NK-92 treated with Interleukin-12 subunit alpha and Interleukin-12 subunit beta, amount 100 ng/mL, for 24 hours (cell line): ENCODE measurements around the gene CYTH3.

ENCODE experiments used
- DNase-seq: peaks from one replicate; lab custom pipeline; 2025; lab: John Stamatoyannopoulos, UW

Gene CYTH3

DNA sequence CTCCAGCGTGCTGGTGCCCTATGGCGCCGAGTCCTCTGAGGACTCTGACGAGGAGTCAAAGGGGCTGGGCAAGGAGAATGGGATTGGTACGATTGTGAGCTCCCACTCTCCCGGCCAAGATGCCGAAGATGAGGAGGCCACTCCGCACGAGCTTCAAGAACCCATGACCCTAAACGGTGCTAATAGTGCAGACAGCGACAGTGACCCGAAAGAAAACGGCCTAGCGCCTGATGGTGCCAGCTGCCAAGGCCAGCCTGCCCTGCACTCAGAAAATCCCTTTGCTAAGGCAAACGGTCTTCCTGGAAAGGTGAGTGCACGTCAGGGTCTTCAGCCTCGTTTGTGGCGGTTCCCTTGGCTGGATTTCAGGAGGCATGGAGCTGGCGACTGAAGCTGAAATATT is 122.4 kb downstream of the CYTH3 start:
- no peak for DNase-seq

DNA sequence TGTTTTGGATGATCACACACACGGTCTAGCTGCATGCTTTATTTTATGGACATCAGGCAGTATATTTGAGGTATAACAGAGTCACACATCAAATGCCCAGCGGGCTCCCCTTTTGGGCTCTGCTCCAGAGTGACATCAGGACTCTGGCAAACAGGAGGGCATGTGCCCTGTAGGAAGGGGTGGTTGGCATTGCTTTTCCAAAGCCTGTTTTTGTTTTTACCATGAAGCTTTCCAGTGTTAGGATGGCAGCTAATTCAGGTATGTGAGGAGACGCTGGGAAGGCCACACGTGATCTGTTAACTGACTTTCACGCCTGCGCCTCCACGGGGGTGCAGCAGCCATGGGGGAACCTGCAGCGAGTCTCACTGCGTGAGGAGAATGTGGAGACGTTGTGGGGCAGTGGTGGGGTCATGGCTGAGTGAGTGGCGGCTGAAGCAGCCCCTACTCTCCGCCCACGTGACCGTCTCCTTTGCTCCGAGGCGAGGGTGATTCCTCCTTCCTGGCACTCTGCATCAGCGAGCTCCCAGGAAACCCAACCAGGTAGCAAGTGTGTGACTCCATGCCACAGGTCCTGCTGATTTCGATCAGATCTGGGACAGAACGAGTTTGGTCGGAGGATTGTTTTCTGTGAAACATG is 123.6 kb downstream of the CYTH3 start:
- DNase-seq = no peak

GRCh38 chr7:6147627-6148026 is 124.8 kb downstream of the CYTH3 start:
- DNase-seq = no peak

DNA sequence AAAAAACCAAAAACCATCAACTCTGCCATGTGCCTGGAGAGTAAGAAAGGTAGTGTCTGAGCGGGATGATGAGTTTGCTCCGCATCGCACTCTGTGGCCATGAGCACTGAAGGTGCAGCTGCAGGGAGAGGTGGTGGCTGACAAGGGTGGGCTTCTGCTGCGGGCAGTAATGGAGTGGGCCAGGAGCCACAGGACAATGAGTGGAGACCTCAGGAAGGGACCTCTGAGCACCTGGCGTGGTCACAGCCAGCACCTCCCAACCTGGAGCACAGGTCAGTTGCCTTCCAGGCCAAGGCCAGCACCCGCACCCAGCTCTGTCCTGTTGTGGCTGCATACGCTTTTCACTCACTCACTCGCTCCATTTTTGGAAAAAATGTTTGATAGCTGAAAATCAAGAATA is 125.8 kb downstream of the CYTH3 start:
- DNase-seq = no peak

DNA sequence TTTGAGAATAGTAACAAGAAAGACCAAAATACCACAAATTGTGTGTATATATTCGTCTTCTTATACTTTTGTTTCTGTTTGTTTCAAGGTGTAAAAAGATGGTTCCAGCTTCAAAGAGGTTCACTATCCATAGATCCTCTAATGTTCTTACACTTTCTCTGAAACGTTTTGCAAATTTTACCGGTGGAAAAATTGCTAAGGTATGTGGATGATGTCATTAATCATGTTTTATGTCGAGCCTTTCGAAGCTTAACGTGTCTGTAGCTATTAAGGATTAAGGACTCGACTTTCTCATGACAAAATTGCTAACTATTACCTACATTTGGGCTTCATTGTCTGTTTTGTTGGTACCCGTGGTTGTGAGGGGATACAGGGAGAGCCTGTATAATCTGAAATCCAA is 128.4 kb downstream of the CYTH3 start:
- no peak for DNase-seq

- no peak for DNase-seq
Measured at GRCh38 chr7:6142871-6143380, 129.5 kb downstream of the CYTH3 start.

DNA sequence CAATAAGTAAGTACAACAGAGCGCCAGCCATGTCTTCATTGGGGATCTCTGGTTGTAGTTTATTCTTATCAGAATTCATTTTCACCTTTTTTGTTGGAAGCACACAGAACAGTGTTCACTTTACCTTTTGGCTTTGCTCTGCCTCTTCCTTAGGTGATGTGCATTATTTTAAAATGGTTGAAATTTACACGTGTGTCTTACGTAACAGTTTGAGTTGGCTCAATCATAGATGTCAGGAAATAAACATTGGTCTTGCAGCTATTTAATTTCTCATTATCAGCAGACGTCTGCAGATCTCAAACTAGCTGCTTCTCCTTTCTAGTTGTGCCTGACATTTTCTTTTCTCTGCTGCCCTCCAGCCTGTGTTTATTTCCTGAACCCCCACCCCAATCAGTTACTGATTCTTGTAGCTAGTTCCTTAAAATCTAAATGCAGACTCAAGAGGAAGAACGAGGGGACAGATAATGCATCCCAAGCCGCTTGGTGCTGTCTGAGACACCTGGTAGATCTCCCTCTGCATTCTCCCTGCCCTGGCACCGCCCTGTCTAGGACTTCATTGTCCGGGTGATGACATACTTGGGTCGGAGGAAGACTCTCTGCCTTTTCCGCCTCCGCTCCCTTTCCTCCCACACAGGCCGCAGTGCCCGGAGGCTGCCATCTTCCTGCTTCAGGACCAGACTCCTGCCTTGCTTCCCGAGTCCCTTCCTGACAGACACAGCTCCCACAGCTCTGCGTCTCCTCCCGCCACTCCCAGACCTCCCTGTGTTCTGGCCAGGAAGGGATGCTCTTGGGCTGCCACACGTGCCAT is 133.0 kb downstream of the CYTH3 start:
- DNase-seq = no peak

DNA sequence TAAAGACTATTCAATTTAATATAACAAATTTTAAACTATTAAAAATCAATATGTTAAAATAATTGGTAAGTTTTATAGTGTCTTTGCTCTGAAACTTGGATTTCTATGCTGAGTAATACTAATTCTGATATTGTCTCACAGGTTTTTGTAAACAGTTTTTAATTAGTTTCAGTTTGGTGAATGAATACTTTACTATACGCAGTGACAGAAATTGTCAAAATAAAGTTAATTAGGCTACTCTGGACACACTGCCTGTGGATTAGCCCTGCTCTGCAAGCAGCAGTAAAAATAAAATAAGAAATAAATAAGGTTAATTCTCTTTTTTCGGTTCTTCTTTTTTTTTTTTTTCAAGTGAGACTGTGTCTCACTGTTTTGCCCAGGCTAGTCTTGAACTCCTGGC is 135.9 kb downstream of the CYTH3 start:
- DNase-seq = no peak

GRCh38 chr7:6133249-6133648 is 139.2 kb downstream of the CYTH3 start:
- DNase-seq = no peak

DNA sequence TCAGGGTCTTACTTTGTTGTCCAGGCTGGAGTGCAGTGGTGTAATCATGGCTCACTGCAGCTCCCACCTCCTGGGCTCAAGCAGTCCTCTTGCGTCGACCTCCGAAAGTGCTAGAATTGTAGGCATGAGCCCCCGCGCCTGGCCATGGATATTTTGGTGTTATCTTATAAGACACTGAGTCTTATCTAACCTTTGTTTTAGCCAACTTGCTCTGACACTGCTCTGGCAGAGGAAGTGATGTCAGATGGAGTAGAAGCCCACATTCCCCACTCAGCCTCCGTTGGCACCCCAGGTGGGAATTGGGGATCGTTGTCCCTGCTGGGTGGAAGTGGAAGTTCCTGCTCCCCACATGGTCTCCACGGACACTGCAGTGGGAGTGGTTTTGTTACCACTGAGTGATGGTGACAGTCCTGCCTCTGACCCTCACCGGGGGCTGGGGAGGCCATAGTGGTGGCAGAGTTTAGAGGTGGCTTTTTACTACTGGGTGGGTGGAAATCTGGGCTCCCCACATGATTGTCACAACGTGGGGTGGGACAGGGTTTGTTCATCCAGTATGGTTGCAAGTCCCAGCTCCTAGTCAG is 142.3 kb downstream of the CYTH3 start:
- DNase-seq = no peak

- no peak for DNase-seq
Measured at GRCh38 chr7:6128205-6128604, 144.2 kb downstream of the CYTH3 start.

DNA sequence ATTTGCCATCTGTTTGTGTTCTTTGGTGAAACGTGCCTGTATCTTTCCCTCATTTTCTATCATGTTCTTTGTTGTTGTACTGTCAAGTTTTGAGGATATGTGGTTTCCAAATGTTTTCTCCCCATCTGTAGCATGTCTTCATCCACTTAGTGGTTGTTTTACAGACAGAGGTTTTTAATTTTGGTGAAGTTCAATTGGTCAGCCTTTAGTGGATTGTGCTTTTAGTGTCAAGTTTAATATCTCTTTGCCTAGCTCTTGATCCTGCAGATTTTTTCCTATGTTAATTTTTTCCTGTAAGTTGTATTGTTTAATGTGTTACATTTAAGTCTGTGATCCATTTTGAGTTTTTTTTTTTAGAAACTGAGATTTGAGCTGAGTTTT is 145.3 kb downstream of the CYTH3 start:
- no peak for DNase-seq

GRCh38 chr7:6123843-6124242 is 148.6 kb downstream of the CYTH3 start:
- DNase-seq = no peak

- DNase-seq = no peak
Measured at GRCh38 chr7:6121141-6121540, 151.3 kb downstream of the CYTH3 start.

- no peak for DNase-seq
Measured at GRCh38 chr7:6117533-6117932, 154.9 kb downstream of the CYTH3 start.

GRCh38 chr7:6116211-6116610 is 156.2 kb downstream of the CYTH3 start:
- DNase-seq = no peak
